Astrocyte of the spinal cord (primary cell): ENCODE data around the gene TEX10.

Experiments
- DNase-seq: peaks from one replicate; pipeline ENCODE4 v3.0.0; 2011; ENCODE audit warnings: low read depth, low spot score
- H3K4me3 ChIP-seq: 2 replicates; pipeline ENCODE4 v1.5.1; 2011; ENCODE audit warnings: low read depth, mild to moderate bottlenecking, low read length, moderate library complexity
- in situ Hi-C: cut with HindIII; loops from 2 replicates; pipeline ENCODE4 v1.10.0; 2017; ENCODE audit warnings: low sequenced_read_pairs
- TF ChIP-seq, protein P1 (sequence below): IDR thresholded peaks from 2 replicates; pipeline ENCODE4 v1.5.1; 2012; ENCODE audit warnings: low read depth, mild to moderate bottlenecking, low read length, inconsistent platforms

The TEX10 gene

GRCh38 chr9:100364013-100364412 is 11.3 kb upstream of the TEX10 start:
- no peak overlapping the region for H3K4me3 ChIP-seq
- in situ Hi-C loops = no loop called here
- DNase-seq = no peak
- TF ChIP-seq, protein P1, sequence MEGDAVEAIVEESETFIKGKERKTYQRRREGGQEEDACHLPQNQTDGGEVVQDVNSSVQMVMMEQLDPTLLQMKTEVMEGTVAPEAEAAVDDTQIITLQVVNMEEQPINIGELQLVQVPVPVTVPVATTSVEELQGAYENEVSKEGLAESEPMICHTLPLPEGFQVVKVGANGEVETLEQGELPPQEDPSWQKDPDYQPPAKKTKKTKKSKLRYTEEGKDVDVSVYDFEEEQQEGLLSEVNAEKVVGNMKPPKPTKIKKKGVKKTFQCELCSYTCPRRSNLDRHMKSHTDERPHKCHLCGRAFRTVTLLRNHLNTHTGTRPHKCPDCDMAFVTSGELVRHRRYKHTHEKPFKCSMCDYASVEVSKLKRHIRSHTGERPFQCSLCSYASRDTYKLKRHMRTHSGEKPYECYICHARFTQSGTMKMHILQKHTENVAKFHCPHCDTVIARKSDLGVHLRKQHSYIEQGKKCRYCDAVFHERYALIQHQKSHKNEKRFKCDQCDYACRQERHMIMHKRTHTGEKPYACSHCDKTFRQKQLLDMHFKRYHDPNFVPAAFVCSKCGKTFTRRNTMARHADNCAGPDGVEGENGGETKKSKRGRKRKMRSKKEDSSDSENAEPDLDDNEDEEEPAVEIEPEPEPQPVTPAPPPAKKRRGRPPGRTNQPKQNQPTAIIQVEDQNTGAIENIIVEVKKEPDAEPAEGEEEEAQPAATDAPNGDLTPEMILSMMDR = no peak

DNA sequence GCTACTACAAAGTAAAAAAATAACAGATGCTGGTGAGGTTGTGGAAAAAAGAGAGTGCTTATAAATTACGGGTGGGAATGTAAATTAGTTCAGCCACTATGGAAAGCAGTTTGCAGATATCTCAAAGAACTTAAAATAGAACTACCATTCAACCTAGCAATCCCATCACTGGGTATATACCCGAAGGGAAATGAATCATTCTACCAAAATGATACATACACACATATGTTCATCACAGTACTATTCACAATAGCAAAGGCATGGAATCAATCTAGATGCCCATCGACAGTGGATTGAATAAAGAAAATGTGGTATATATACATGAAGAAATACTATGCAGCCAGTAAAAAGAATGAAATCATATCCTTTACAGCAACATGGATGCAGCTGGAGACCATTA is 6.3 kb upstream of the TEX10 start:
- no peak overlapping the region for H3K4me3 ChIP-seq
- no peak for DNase-seq
- in situ Hi-C loops = no loop called here
- TF ChIP-seq, protein P1 = no peak

DNA sequence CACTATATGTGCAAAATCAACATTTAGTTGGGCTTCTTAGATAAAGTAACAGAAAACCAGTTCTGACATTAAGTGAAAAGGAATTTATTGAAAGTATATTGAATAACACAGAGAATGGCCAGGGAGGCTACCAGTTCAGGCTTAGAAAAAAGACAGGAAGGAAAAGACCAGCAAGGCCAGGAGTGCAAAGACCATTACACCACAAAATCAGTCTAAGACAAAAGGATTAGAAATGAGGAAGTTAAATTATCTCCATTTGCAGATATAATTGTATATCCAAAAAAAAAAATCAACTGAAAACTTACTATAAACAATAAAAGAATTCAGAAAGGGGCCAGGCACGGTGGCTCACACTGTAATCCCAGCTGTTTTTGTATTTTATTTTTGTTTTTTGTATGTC is 4.8 kb upstream of the TEX10 start:
- in situ Hi-C loops = no loop called here
- TF ChIP-seq, protein P1 = no peak
- no peak overlapping the region for H3K4me3 ChIP-seq
- no peak for DNase-seq

DNA sequence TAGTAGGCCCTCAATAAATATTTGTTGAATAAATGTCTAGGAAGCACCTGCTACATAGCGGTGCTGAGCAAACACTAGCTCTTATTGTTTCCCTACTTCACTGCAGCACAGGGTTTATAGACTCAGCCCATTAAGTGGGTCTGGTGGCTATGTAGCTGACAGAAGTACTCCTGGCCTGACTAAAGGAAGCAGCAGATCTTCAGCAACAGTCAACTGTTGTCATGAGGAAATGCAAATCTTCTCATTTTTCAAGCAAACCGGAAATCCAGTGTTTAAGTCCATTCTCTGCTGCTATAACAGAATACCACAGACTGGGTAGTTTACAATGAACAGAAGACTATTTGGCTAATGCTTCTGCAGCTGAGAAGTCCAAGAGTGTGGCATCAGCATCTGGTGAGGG is 2.8 kb upstream of the TEX10 start:
- no peak for DNase-seq
- TF ChIP-seq, protein P1 = no peak
- in situ Hi-C loops = no loop called here
- H3K4me3 ChIP-seq = no peak overlapping the region

DNA sequence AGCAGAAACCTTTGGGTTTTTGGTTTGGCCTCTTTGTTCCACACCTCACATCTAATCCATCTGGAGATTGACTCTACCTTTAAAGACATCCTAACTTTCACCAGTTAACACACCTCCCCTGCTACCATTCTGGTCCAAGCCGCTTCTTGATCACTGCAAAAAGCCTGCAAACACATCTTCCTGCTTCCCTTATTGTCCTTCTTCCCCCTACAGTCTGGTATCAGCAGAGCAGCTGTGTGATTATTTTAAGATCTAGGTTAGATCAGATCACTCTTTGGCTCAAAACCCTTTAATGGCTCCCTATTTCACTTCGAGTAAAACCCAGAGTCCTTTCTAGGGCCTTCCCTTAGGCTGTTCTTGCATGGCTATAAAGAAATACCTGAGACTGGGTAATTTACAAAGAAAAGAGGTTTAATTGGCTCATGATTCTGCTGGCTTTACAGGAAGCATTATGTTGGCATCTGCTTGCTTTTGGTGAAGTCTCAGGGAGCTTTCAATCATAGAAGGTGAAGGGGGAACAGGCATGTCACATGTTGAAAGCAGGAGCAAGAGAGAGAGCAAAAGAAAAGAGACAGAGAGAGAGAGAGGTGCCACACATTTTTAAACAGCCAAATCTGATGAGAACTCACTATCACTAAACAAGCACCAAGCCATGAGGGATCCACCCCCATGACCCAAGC is 1.5 kb upstream of the TEX10 start:
- TF ChIP-seq, protein P1 = no peak
- DNase-seq = no peak
- H3K4me3 ChIP-seq = no peak overlapping the region
- in situ Hi-C loops = no loop called here

GRCh38 chr9:100352201-100352726 is 478 bp downstream of the TEX10 start:
- in situ Hi-C loops = no loop called here
- TF ChIP-seq, protein P1 = no peak
- peak; percentile 18 for DNase-seq
- peak overlapping the region; percentile 84 for H3K4me3 ChIP-seq
